C4-2B (cell line): ENCODE data around the gene TRPM1.

Experiments
- H3K27ac ChIP-seq: fragments of 450-650 bp; 2 replicates; pipeline ENCODE4 v1.5.1; 2017
- ZFX ChIP-seq: fragments of 450-650 bp; IDR thresholded peaks from 2 replicates; pipeline ENCODE4 v1.6.1; 2017
- TF ChIP-seq, protein P1 (sequence below): fragments of 450-650 bp; conservative IDR thresholded peaks from 2 replicates; pipeline ENCODE4 v1.5.1; 2017; ENCODE audit warnings: mild to moderate bottlenecking

Gene TRPM1

GRCh38 chr15:31101262-31102038 lies at the start of gene TRPM1:
TRPM1 (minus strand) TSS chr15:31101725; CDS start chr15:31081355, 20,370 bp downstream.
- TF ChIP-seq ZFX: no peak
- TF ChIP-seq, protein P1, sequence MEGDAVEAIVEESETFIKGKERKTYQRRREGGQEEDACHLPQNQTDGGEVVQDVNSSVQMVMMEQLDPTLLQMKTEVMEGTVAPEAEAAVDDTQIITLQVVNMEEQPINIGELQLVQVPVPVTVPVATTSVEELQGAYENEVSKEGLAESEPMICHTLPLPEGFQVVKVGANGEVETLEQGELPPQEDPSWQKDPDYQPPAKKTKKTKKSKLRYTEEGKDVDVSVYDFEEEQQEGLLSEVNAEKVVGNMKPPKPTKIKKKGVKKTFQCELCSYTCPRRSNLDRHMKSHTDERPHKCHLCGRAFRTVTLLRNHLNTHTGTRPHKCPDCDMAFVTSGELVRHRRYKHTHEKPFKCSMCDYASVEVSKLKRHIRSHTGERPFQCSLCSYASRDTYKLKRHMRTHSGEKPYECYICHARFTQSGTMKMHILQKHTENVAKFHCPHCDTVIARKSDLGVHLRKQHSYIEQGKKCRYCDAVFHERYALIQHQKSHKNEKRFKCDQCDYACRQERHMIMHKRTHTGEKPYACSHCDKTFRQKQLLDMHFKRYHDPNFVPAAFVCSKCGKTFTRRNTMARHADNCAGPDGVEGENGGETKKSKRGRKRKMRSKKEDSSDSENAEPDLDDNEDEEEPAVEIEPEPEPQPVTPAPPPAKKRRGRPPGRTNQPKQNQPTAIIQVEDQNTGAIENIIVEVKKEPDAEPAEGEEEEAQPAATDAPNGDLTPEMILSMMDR: no peak
- H3K27ac ChIP-seq: peak within 1 kb of the TSS; percentile 22; the same call in 1 of the 2 replicates

- TF ChIP-seq, protein P1: no peak
- no peak for TF ChIP-seq ZFX
- no peak overlapping the region for H3K27ac ChIP-seq
Observed at GRCh38 chr15:31150732-31151231, 49.3 kb upstream of the TRPM1 start.

- no peak overlapping the region for H3K27ac ChIP-seq
- no peak for TF ChIP-seq ZFX
- TF ChIP-seq, protein P1: no peak
Observed at GRCh38 chr15:31149987-31150386, 48.5 kb upstream of the TRPM1 start.

- TF ChIP-seq ZFX: no peak
- TF ChIP-seq, protein P1: no peak
- H3K27ac ChIP-seq: no peak overlapping the region
Observed at GRCh38 chr15:31149088-31149505, 47.6 kb upstream of the TRPM1 start.

- H3K27ac ChIP-seq: no peak overlapping the region
- no peak for TF ChIP-seq ZFX
- TF ChIP-seq, protein P1: no peak
Observed at GRCh38 chr15:31148297-31149087, 47.0 kb upstream of the TRPM1 start.

GRCh38 chr15:31147944-31148296 lies 46.4 kb upstream of the TRPM1 start:
- no peak overlapping the region for H3K27ac ChIP-seq
- TF ChIP-seq, protein P1: no peak
- no peak for TF ChIP-seq ZFX

GRCh38 chr15:31147456-31147855 lies 45.9 kb upstream of the TRPM1 start:
- no peak overlapping the region for H3K27ac ChIP-seq
- TF ChIP-seq, protein P1: no peak
- no peak for TF ChIP-seq ZFX
